K562 (cell line): ENCODE measurements around the gene RNF26. TPM values are rescaled to one million over a fixed set of nuclear protein-coding genes. Genes with fewer than 3 reads are reported as not detected.

Experiments
- ATAC-seq: fragments of 200-7000 bp; cut with Tn5 transposase; 3 replicates; pipeline ENCODE4 v1.9.1; 2020; ENCODE audit warnings: moderate library complexity
- BruUV-seq: library from RNA; stranded (reverse); fragments of 400-500 nt; replicated peaks from 2 replicates; lab custom pipeline; 2021; lab: Mats Ljungman, UMichigan
- CTCF ChIA-PET: fragments of 300-600 bp; formaldehyde crosslinking; extraction: SDS; loops from one replicate; lab custom pipeline; 2021; ENCODE audit warnings: low intra/inter-chr PET ratio; lab: Yijun Ruan, JAX
- POLR2A ChIA-PET: fragments of 300-600, 350-650 bp; sonication (Branson Sonifier 250); formaldehyde crosslinking; extraction: SDS; loops from one replicate; lab custom pipeline; 2021; ENCODE audit warnings: antibody characterized with exemption, inconsistent platforms; lab: Yijun Ruan, JAX
- DNase-seq, 4 experiments: peaks; one replicate each; pipeline versions ENCODE4 v3.0.0 to v3.0.0-alpha.2; 2011 to 2018; ENCODE audit warnings: low spot score in 3 of 4, mixed read lengths in 3 of 4; ENCODE audit errors: extremely low read depth in 1 of 4
- FAIRE-seq: peaks from 2 replicates; lab custom pipeline; 2011; peaks lifted over from hg19 to GRCh38; lab: Jason Lieb, UNC
- H2AFZ ChIP-seq: 2 replicates; pipeline ENCODE4 v1.6.0; 2011; ENCODE audit warnings: low read depth, low read length, control low read depth, inconsistent platforms
- H3K27ac ChIP-seq: fragments of 200-600 bp; 3 replicates; pipeline ENCODE4 v1.8.0; 2011; ENCODE audit warnings: low read depth, mild to moderate bottlenecking, control low read depth, inconsistent platforms, low read length, moderate library complexity, mixed read lengths; ENCODE audit errors: extremely low read depth
- H3K27me3 ChIP-seq, 2 experiments: fragments of 300-600 bp in 1 of 2; 2 replicates in 1 of 2; 3 replicates in 1 of 2; pipeline versions ENCODE4 v1.6.0 to v1.8.0; 2011; ENCODE audit warnings: inconsistent platforms in 2 of 2, low read length in 2 of 2, mild to moderate bottlenecking in 1 of 2, mixed read lengths in 1 of 2, moderate library complexity in 1 of 2; ENCODE audit not compliant: control insufficient read depth in 2 of 2, insufficient read depth in 2 of 2
- H3K36me3 ChIP-seq: fragments of 300-600 bp; 3 replicates; pipeline ENCODE4 v1.8.0; 2011; ENCODE audit warnings: mild to moderate bottlenecking, low read length, inconsistent platforms; ENCODE audit not compliant: control insufficient read depth, insufficient read depth
- H3K4me1 ChIP-seq, 2 experiments: fragments of 200-600 bp in 1 of 2; replicated peaks in 1 of 2; 2 replicates in 1 of 2; 3 replicates in 1 of 2; pipeline versions ENCODE4 v1.5.1 to v1.8.0; 2011; ENCODE audit warnings: inconsistent platforms in 2 of 2, low read length in 2 of 2, mild to moderate bottlenecking in 1 of 2, mixed read lengths in 1 of 2, moderate library complexity in 1 of 2; ENCODE audit not compliant: control insufficient read depth in 2 of 2, insufficient read depth in 2 of 2
- H3K4me2 ChIP-seq: 2 replicates; pipeline ENCODE4 v1.6.1; 2011; ENCODE audit warnings: low read length, control low read depth, inconsistent platforms, mixed read lengths; ENCODE audit not compliant: insufficient read depth
- H3K4me3 ChIP-seq: fragments of 200-600 bp; sonication (generic), shearing (Covaris generic); 2 replicates; pipeline ENCODE4 v1.5.1; 2016; ENCODE audit warnings: control low read depth, inconsistent platforms
- H3K79me2 ChIP-seq: fragments of 200-600 bp; 3 replicates; pipeline ENCODE4 v1.8.0; 2011; ENCODE audit warnings: low read length, inconsistent platforms; ENCODE audit not compliant: control insufficient read depth, insufficient read depth
- H3K9ac ChIP-seq, 2 experiments: 2 replicates each; pipeline versions ENCODE4 v1.6.0 to v1.6.1; 2011; ENCODE audit warnings: low read depth in 2 of 2, low read length in 2 of 2, control low read depth in 1 of 2, inconsistent platforms in 1 of 2, mild to moderate bottlenecking in 1 of 2, mixed read lengths in 1 of 2; ENCODE audit not compliant: insufficient read depth in 1 of 2
- H3K9me1 ChIP-seq: one replicate; pipeline ENCODE4 v1.6.0; 2011; ENCODE audit warnings: inconsistent platforms, mild to moderate bottlenecking, low read length, moderate library complexity; ENCODE audit not compliant: control insufficient read depth, insufficient read depth
- H3K9me3 ChIP-seq: replicated peaks from 2 replicates; pipeline ENCODE4 v1.5.1; 2011; ENCODE audit warnings: low read depth, low read length, inconsistent platforms; ENCODE audit not compliant: control insufficient read depth, insufficient read depth
- H4K20me1 ChIP-seq: replicated peaks from 2 replicates; pipeline ENCODE4 v1.6.1; 2011; ENCODE audit warnings: low read length, inconsistent platforms, mixed read lengths; ENCODE audit not compliant: control insufficient read depth, insufficient read depth
- ESRRA ChIP-seq: fragments of 450-650 bp; IDR thresholded peaks from 2 replicates; pipeline ENCODE4 v1.6.1; 2014; ENCODE audit warnings: low read depth, mild to moderate bottlenecking, moderate library complexity, borderline replicate concordance
- FIP1L1 ChIP-seq: fragments of 200-400 bp; formaldehyde crosslinking; IDR thresholded peaks from 2 replicates; pipeline ENCODE4 v1.6.1; 2018; ENCODE audit warnings: mild to moderate bottlenecking, low read depth, low read length; ENCODE audit not compliant: poor library complexity, severe bottlenecking
- GATA2 ChIP-seq: sonication (generic); formaldehyde crosslinking; IDR thresholded peaks from 2 replicates; pipeline ENCODE4 v1.4.0; 2020; ENCODE audit warnings: mild to moderate bottlenecking, missing genetic modification reagents
- GATAD2A ChIP-seq: fragments of 450-650 bp; IDR thresholded peaks from 2 replicates; pipeline ENCODE4 v1.6.1; 2017
- KDM2B ChIP-seq: fragments of 250-450 bp; sonication (Bioruptor Pico); IDR thresholded peaks from 2 replicates; pipeline ENCODE4 v1.8.0; 2021; ENCODE audit warnings: mild to moderate bottlenecking, moderate library complexity
- NRF1 ChIP-seq, 2 experiments: fragments of 450-650 bp; IDR thresholded peaks in 1 of 2; conservative IDR thresholded peaks in 1 of 2; 2 replicates each; pipeline ENCODE4 v1.6.1; 2014; ENCODE audit warnings: mild to moderate bottlenecking in 2 of 2
- PBX2 ChIP-seq, 2 experiments: IDR thresholded peaks in 1 of 2; conservative IDR thresholded peaks in 1 of 2; 2 replicates each; pipeline ENCODE4 v1.6.1; 2016; ENCODE audit warnings: low read depth in 2 of 2, mild to moderate bottlenecking in 1 of 2, missing compliant biosample characterization in 1 of 2, missing genetic modification characterization in 1 of 2, moderate library complexity in 1 of 2
- PML ChIP-seq: IDR thresholded peaks from 2 replicates; pipeline ENCODE4 v1.6.1; 2012; ENCODE audit warnings: low read length, inconsistent platforms
- RFX1 ChIP-seq: fragments of 450-650 bp; IDR thresholded peaks from 2 replicates; pipeline ENCODE4 v1.6.1; 2016; ENCODE audit warnings: mild to moderate bottlenecking, moderate library complexity
- SMAD3 ChIP-seq: fragments of 450-650 bp; formaldehyde crosslinking; conservative IDR thresholded peaks from 2 replicates; pipeline ENCODE4 v1.4.0; 2020; ENCODE audit warnings: mild to moderate bottlenecking
- ZKSCAN1 ChIP-seq: fragments of 150-350 bp; IDR thresholded peaks from 2 replicates; pipeline ENCODE4 v1.6.1; 2016; ENCODE audit warnings: low read depth, low read length
- ZNF175 ChIP-seq: fragments of 200-800 bp; sonication (Bioruptor generic); IDR thresholded peaks from 2 replicates; pipeline ENCODE4 v1.6.1; 2016; ENCODE audit warnings: low read depth, mild to moderate bottlenecking, missing genetic modification characterization, missing compliant biosample characterization
- WGBS: fragments of 100-300 bp; shearing (Covaris generic); methylation state at CpG from one replicate; pipeline ENCODE4 v1.1.6; 2016; ENCODE audit warnings: low coverage, mixed read lengths; ENCODE audit not compliant: insufficient coverage; ENCODE audit errors: missing lambda C conversion rate; 5-methylcytosine and 5-hydroxymethylcytosine counted together
- in situ Hi-C: fragments of 300-500 bp; cut with MboI; formaldehyde crosslinking; loops from 4 replicates; pipeline ENCODE4 v1.15.0; 2018; ENCODE audit warnings: inconsistent platforms, mixed read lengths
- intact Hi-C: fragments of 100-400 bp; cut with micrococcal nuclease; formaldehyde crosslinking; loops from 2 replicates; pipeline ENCODE4 v1.14.2; 2022
- polyA plus RNA-seq, 8 experiments: library from polyadenylated mRNA; depleted of rRNA in 4 of 8; stranded (reverse) in 5 of 8; unstranded in 3 of 8; fragments of >200 nt; fragmentation: Nextera tagmentation in 2 of 8; fragmentation: Illumina TruSeq in 1 of 8; extraction: Ambion mirVana in 2 of 8; extraction: Trizol in 1 of 8; gene quantifications; 2 replicates each; pipeline versions ENCODE4 v1.2.1 to v1.2.3, GENCODE V29; 2011 to 2014; ENCODE audit warnings: inconsistent platforms in 1 of 8, missing spikeins in 1 of 8
- total RNA-seq, 7 experiments: library from RNA; depleted of rRNA in 6 of 7; stranded (reverse); fragments of >200 nt in 6 of 7; fragmentation: Illumina TruSeq in 2 of 7; extraction: Trizol in 2 of 7; gene quantifications; 2 replicates each; pipeline versions ENCODE4 v1.2.1 to v1.2.3, GENCODE V29; 2011 to 2021; ENCODE audit warnings: low replicate concordance in 1 of 7

Gene RNF26
- total and polyA plus RNA-seq, 9 of the 15 experiments (the other 6 are each of a cell fraction or from before 2014, with no cell fraction given), result 5.3 to 53.6 (median 12.7) TPM

GRCh38 chr11:119351232-119351631 is 16.9 kb downstream of the RNF26 start:
- Histone ChIP-seq H3K27ac (no peak overlapping the region), H3K4me3 (no peak overlapping the region), H3K9ac (no peak overlapping the region), H3K4me2 (no peak overlapping the region), H3K9me3 (no peaks in the 10 kb centered on the region), H3K27me3 (peaks cover 0 to 6% of the 10 kb centered on the region in 2 experiments; a peak in 3 of 5 replicates), H4K20me1 (no peaks in the 10 kb centered on the region; the same call in 1 of the 2 replicates), H2AFZ (no peak overlapping the region), H3K4me1 (peaks cover 4% of the 10 kb centered on the region in 2 experiments; a peak in 4 of 5 replicates), H3K79me2 (no peaks in the 10 kb centered on the region), H3K36me3 (peaks cover 13% of the 10 kb centered on the region; the same call in 1 of the 3 replicates), H3K9me1 (no peaks in the 10 kb centered on the region)
- ChIA-PET POLR2A (no interaction called here), CTCF (no interaction called here)
- 18% methylated on average over 2 of the region's 2 CpGs for WGBS
- DNase-seq (no peak), ATAC-seq (no peak), FAIRE-seq (no peak)
- no peak for TF ChIP-seq FIP1L1
- TF ChIP-seq ZKSCAN1, result peak; percentile 61; the same call in 1 of the 2 replicates
- intact Hi-C loops, result loop anchor here (10.0 kb wide), 1 partner anchor 864 kb away; the partner anchor contains the start of gene OAF
- BruUV-seq, result no TSS peak
- in situ Hi-C loops, result no loop called here

GRCh38 chr11:119352857-119353260 is 18.5 kb downstream of the RNF26 start:
- ChIA-PET CTCF (interaction anchor here (1.0 kb wide), 2 partner anchors 14 to 122 kb away, joined by 3 to 6 read pairs; no protein-coding TSS in a partner anchor), POLR2A (interaction anchor here (0.7 kb wide), 1 partner anchor 560 kb away, joined by 5 read pairs; no protein-coding TSS in a partner anchor)
- Histone ChIP-seq H3K27ac (no peak overlapping the region), H3K4me3 (no peak overlapping the region), H3K9me3 (no peaks in the 10 kb centered on the region), H3K36me3 (peaks cover 24% of the 10 kb centered on the region), H3K9me1 (no peaks in the 10 kb centered on the region), H3K79me2 (no peaks in the 10 kb centered on the region), H3K4me1 (peaks cover 4 to 11% of the 10 kb centered on the region in 2 experiments; a peak in 4 of 5 replicates), H3K27me3 (no peaks in the 10 kb centered on the region), H2AFZ (peak overlapping the region; percentile 40; the same call in 1 of the 2 replicates), H4K20me1 (no peaks in the 10 kb centered on the region), H3K9ac (no peak overlapping the region), H3K4me2 (no peak overlapping the region)
- peak in 3 of 4 experiments; percentile 62 to 65 (median 63) for DNase-seq
- FAIRE-seq, result no peak
- in situ Hi-C loops, result no loop called here
- 25% methylated on average over 4 of the region's 4 CpGs for WGBS
- no TSS peak for BruUV-seq
- intact Hi-C loops, result loop anchor here (10.0 kb wide), 1 partner anchor 862 kb away; the partner anchor contains the start of gene OAF
- ATAC-seq, result no peak
- TF ChIP-seq GATAD2A, result no peak
- no peak for TF ChIP-seq GATA2 (CRISPR knock-in tag)
- TF ChIP-seq PBX2 (CRISPR knock-in tag; IDR thresholded peaks at IDR 0.05; ENCODE audit: low read depth), result no peak
- TF ChIP-seq PBX2 (tag; conservative IDR thresholded peaks at IDR 0.05; ENCODE audit: low read depth), result peak; percentile 68
- peak; percentile 98 for TF ChIP-seq ESRRA
- peak; percentile 74 for TF ChIP-seq RFX1
- TF ChIP-seq NRF1 (conservative IDR thresholded peaks at IDR 0.05 in 1 of 2, IDR thresholded peaks at IDR 0.05 in 1 of 2), result peak in 1 of 2 experiments; percentile 20; a peak in 1 of 4 replicates
- no peak for TF ChIP-seq SMAD3 (CRISPR knock-in tag)
- TF ChIP-seq ZNF175 (CRISPR knock-in tag), result no peak
- TF ChIP-seq PML, result no peak
- no peak for TF ChIP-seq KDM2B
